OCI-LY7 (cell line): Measurements from ENCODE around the gene KRT13. TPM values are rescaled to one million over a fixed set of nuclear protein-coding genes. Genes with fewer than 3 reads are reported as not detected.

Experiments used
- BruUV-seq: library from RNA; stranded (reverse); fragments of 400-500 nt; replicated peaks from 2 replicates; lab custom pipeline; 2021; lab: Mats Ljungman, UMichigan
- CTCF ChIA-PET: fragments of 300-600 bp; sonication (Branson Sonifier 250); formaldehyde crosslinking; loops from one replicate; lab custom pipeline; 2022; ENCODE audit warnings: antibody characterized with exemption; ENCODE audit not compliant: unreplicated experiment; lab: Charles Lee
- POLR2A ChIA-PET: fragments of 300-600 bp; sonication (Branson Sonifier 250); formaldehyde crosslinking; loops from one replicate; lab custom pipeline; 2022; ENCODE audit warnings: antibody characterized with exemption; lab: Charles Lee
- DNase-seq: peaks from one replicate; pipeline ENCODE4 v3.0.0-alpha.2; 2015; ENCODE audit warnings: low spot score
- H2AFZ ChIP-seq: fragments of 200-600 bp; sonication (generic), shearing (Covaris generic); 2 replicates; pipeline ENCODE4 v1.6.1; 2014; ENCODE audit warnings: mild to moderate bottlenecking, antibody characterized with exemption, low read length, moderate library complexity
- H3K27ac ChIP-seq: fragments of 200-600 bp; sonication (generic); 2 replicates; pipeline ENCODE4 v1.5.1; 2014; ENCODE audit warnings: mixed run types, low read depth, mild to moderate bottlenecking, moderate library complexity, low read length, inconsistent platforms; ENCODE audit not compliant: poor library complexity, severe bottlenecking
- H3K36me3 ChIP-seq: fragments of 200-600 bp; sonication (generic); 2 replicates; pipeline ENCODE4 v1.6.1; 2014; ENCODE audit warnings: mild to moderate bottlenecking, antibody characterized with exemption, low read length, moderate library complexity, mixed read lengths; ENCODE audit not compliant: insufficient read depth
- H3K4me1 ChIP-seq: fragments of 200-600 bp; sonication (generic); 2 replicates; pipeline ENCODE4 v1.5.1; 2014; ENCODE audit warnings: mild to moderate bottlenecking, low read length; ENCODE audit not compliant: insufficient read depth, poor library complexity, severe bottlenecking
- H3K4me2 ChIP-seq: fragments of 200-600 bp; sonication (generic); 2 replicates; pipeline ENCODE4 v1.6.1; 2014; ENCODE audit warnings: mild to moderate bottlenecking, low read length
- H3K4me3 ChIP-seq: fragments of 200-600 bp; sonication (generic); 2 replicates; pipeline ENCODE4 v1.5.1; 2014; ENCODE audit warnings: mild to moderate bottlenecking, low read depth, low read length; ENCODE audit not compliant: poor library complexity, severe bottlenecking
- H3K79me2 ChIP-seq: fragments of 200-600 bp; sonication (generic); 2 replicates; pipeline ENCODE4 v1.6.1; 2016; ENCODE audit warnings: low read depth, mild to moderate bottlenecking, low read length, moderate library complexity, mixed read lengths; ENCODE audit not compliant: insufficient read depth
- H3K9me2 ChIP-seq: fragments of 200-600 bp; sonication (generic); 2 replicates; pipeline ENCODE4 v1.6.1; 2016; ENCODE audit warnings: mild to moderate bottlenecking, low read length, mixed read lengths; ENCODE audit not compliant: insufficient read depth
- H3K9me3 ChIP-seq: fragments of 200-600 bp; sonication (generic); 2 replicates; pipeline ENCODE4 v1.6.1; 2014; ENCODE audit warnings: mild to moderate bottlenecking, mixed run types, low read length, mixed read lengths
- H4K20me1 ChIP-seq: fragments of 200-600 bp; sonication (generic); 2 replicates; pipeline ENCODE4 v1.6.1; 2014; ENCODE audit warnings: mild to moderate bottlenecking, antibody characterized with exemption, low read length, moderate library complexity, mixed read lengths; ENCODE audit not compliant: insufficient read depth
- EZH2phosphoT487 ChIP-seq: fragments of 200-600 bp; sonication (generic); IDR thresholded peaks from 2 replicates; pipeline ENCODE4 v1.6.1; 2018; ENCODE audit warnings: low read depth, borderline replicate concordance, mild to moderate bottlenecking, mixed run types, antibody characterized with exemption, low read length, moderate library complexity, mixed read lengths
- intact Hi-C: fragments of 100-400 bp; cut with micrococcal nuclease; formaldehyde crosslinking; loops from one replicate; pipeline ENCODE4 v1.10.0; 2022; ENCODE audit not compliant: unreplicated experiment
- total RNA-seq, 2 experiments: library from RNA; depleted of rRNA in 1 of 2; stranded (reverse); fragments of >200 nt in 1 of 2; shearing (Covaris generic) in 1 of 2; gene quantifications; 2 replicates each; pipeline ENCODE4 v1.2.3, GENCODE V29; 2014 to 2022
- TF ChIP-seq, protein P1 (sequence below): fragments of 200-600 bp; sonication (generic); conservative IDR thresholded peaks from 2 replicates; pipeline ENCODE4 v1.5.1; 2014; ENCODE audit warnings: mild to moderate bottlenecking, antibody characterized with exemption, low read length, moderate library complexity, mixed read lengths

Gene KRT13
- total RNA-seq, 2 experiments from 2014 or later: not detected

DNA sequence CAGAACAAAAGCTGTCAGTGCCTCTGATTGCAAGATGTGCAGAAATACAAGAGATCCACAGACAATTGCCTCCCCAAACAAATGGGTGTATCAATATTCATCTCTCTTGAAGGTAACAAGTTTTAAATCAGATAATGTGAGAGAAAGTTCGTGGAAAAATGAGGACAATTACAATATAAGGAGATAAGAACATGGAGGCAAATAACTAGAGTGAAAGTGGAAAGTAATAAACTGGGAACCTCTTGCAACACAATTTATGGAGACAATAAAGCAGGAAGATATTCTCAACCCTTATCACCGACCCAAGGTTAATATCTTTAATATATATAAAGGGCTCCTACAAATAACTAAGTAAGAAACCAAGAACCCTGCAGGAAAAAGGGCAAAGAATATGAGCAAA lies 36.9 kb upstream of the KRT13 start:
- Histone ChIP-seq H4K20me1 (no peaks in the 10 kb centered on the region), H3K36me3 (no peaks in the 10 kb centered on the region), H2AFZ (no peak overlapping the region), H3K4me2 (no peak overlapping the region), H3K79me2 (no peaks in the 10 kb centered on the region), H3K27ac (no peak overlapping the region), H3K4me3 (no peak overlapping the region), H3K9me3 (no peaks in the 10 kb centered on the region), H3K4me1 (no peaks in the 10 kb centered on the region), H3K9me2 (no peaks in the 10 kb centered on the region)
- BruUV-seq: no TSS peak
- CTCF ChIA-PET: no interaction called here
- DNase-seq: no peak
- POLR2A ChIA-PET: no interaction called here
- TF ChIP-seq, protein P1, sequence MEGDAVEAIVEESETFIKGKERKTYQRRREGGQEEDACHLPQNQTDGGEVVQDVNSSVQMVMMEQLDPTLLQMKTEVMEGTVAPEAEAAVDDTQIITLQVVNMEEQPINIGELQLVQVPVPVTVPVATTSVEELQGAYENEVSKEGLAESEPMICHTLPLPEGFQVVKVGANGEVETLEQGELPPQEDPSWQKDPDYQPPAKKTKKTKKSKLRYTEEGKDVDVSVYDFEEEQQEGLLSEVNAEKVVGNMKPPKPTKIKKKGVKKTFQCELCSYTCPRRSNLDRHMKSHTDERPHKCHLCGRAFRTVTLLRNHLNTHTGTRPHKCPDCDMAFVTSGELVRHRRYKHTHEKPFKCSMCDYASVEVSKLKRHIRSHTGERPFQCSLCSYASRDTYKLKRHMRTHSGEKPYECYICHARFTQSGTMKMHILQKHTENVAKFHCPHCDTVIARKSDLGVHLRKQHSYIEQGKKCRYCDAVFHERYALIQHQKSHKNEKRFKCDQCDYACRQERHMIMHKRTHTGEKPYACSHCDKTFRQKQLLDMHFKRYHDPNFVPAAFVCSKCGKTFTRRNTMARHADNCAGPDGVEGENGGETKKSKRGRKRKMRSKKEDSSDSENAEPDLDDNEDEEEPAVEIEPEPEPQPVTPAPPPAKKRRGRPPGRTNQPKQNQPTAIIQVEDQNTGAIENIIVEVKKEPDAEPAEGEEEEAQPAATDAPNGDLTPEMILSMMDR: no peak
- no peak for TF ChIP-seq EZH2phosphoT487
- intact Hi-C loops: no loop called here

DNA sequence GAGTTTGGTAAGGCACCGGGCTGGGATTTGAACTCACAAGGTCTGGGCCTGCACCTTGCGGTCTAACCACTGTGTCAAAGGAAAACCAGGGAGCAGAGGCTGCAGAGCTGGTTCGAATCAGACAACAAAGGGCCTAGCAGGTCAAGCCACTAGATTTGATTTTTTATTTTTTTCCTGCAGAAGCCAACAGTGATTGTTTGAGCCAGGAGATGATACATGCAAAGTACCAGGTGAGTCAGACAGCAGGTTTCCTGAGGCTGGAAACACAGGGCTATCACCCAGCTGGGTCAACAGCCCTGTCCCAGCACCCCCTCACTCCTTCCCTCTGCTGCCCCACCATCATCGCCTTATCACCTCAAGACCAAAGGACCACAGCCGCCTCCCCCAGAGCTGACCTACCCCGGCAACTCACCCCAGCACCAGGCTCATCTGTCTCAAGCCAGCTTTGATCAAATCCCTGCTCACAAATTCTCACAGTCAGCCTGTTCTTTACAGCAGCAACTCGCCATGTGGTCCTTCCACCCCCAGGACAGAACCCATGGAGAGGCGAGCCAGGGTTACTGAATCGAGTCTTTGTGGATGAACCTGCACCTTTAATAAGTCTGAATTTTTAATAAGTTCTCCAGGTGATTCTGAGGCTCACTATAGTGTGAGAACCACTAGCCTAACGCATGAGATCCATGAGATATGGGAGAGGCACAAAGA lies 35.7 kb upstream of the KRT13 start:
- H3K36me3 ChIP-seq: no peaks in the 10 kb centered on the region
- H3K4me3 ChIP-seq: no peak overlapping the region
- BruUV-seq: no TSS peak
- no peaks in the 10 kb centered on the region for H3K4me1 ChIP-seq
- TF ChIP-seq, protein P1: no peak
- no peak for TF ChIP-seq EZH2phosphoT487
- no peaks in the 10 kb centered on the region for H3K9me3 ChIP-seq
- H3K4me2 ChIP-seq: no peak overlapping the region
- DNase-seq: no peak
- intact Hi-C loops: no loop called here
- POLR2A ChIA-PET: no interaction called here
- no peaks in the 10 kb centered on the region for H3K9me2 ChIP-seq
- H2AFZ ChIP-seq: no peak overlapping the region
- H3K27ac ChIP-seq: no peak overlapping the region
- CTCF ChIA-PET: interaction anchor here (0.6 to 0.9 kb wide), 2 partner anchors 8 to 107 kb away, joined by 3 to 4 read pairs; no protein-coding TSS in a partner anchor
- no peaks in the 10 kb centered on the region for H3K79me2 ChIP-seq
- no peaks in the 10 kb centered on the region for H4K20me1 ChIP-seq

DNA sequence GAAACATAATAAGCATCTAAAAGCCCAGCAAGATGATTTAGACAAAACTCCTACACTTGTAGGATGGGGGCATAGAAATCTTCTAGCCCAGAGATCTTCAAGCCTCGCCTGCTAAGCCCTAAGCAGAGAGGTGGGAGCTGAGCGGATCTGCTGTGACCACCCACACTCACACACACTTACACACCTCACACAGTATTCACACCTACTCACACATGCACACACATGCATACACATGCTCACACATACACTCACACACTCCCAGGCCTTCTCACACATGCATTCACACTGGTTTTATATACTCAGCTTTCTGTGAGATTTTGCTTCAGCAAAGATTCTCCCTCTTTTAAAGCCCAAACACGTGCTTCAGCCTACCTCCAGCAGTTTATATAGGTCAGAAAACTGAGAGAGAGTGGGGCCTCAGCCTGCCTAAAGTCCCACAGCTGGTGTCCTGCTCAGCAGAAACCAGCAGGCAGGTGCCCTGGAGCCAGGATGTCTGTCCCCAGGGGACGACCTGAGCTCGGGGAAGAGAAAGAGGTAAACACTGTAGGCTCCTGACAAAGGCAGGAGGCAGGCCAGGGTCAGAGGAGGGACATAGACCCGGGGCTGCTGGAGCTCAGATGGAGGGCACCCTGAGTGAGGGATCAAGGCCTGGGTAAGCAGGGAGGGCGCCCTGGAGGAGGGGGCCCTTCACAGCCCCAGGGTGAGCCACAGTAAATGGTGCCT lies 34.7 kb upstream of the KRT13 start:
- no peak overlapping the region for H3K27ac ChIP-seq
- no peaks in the 10 kb centered on the region for H4K20me1 ChIP-seq
- BruUV-seq: no TSS peak
- H3K9me3 ChIP-seq: no peaks in the 10 kb centered on the region
- no peaks in the 10 kb centered on the region for H3K36me3 ChIP-seq
- POLR2A ChIA-PET: no interaction called here
- intact Hi-C loops: no loop called here
- no peak overlapping the region for H3K4me2 ChIP-seq
- CTCF ChIA-PET: interaction anchor here (0.6 to 0.9 kb wide), 2 partner anchors 9 to 108 kb away, joined by 3 to 4 read pairs; no protein-coding TSS in a partner anchor
- H3K9me2 ChIP-seq: no peaks in the 10 kb centered on the region
- no peaks in the 10 kb centered on the region for H3K79me2 ChIP-seq
- no peak for DNase-seq
- H2AFZ ChIP-seq: no peak overlapping the region
- no peaks in the 10 kb centered on the region for H3K4me1 ChIP-seq
- TF ChIP-seq, protein P1: no peak
- TF ChIP-seq EZH2phosphoT487: no peak
- H3K4me3 ChIP-seq: no peak overlapping the region
